Stimulated activated CD4-positive, alpha-beta T cell treated with anti-CD3 and anti-CD28 coated beads, TNF-alpha, amount 100 ng/mL, for 24 hours (primary cell): ENCODE data around the gene NPAS1.
A peak's percentile ranks its signal among the peaks of the same experiment; 100 is the strongest.

Experiments used
- DNase-seq, 3 experiments: peaks; one replicate each; pipeline ENCODE4 v3.0.0-alpha.2; 2020; ENCODE audit warnings: low read depth in 3 of 3

The NPAS1 gene

DNA sequence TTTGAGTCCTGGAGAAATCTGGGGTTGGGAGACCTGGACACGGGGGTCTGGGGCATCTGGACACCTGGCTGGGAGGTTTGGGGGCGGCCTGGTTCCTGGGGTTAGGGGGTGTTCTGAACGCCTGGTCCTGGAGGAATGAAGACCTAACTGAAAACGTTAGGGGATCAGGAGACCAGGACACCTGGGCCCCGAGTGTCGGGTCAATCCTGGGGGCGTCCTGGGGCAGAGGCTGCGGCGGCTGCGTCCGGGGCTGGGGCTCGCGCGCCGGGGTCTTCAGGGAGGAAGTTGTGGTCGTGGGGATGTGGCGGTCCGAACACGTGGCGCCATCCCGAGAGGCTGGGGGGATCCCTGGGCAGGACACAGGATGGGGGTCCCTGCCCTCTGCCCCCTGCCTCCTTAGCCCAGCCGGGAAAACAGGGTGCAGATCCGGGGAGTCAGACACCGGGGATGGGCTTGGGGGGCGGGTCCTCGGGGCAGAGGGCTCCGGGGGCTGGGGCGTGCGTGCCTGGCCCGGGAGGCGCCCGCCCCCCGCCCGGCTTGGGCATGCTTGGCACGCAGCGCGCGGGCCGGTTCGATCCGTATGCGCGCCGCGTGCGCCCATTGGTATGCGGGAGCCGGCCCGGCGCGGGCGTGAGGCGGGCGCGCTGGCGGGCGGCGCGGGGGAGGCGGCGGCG lies 632 bp downstream of the NPAS1 start:
- no peak for DNase-seq

DNA sequence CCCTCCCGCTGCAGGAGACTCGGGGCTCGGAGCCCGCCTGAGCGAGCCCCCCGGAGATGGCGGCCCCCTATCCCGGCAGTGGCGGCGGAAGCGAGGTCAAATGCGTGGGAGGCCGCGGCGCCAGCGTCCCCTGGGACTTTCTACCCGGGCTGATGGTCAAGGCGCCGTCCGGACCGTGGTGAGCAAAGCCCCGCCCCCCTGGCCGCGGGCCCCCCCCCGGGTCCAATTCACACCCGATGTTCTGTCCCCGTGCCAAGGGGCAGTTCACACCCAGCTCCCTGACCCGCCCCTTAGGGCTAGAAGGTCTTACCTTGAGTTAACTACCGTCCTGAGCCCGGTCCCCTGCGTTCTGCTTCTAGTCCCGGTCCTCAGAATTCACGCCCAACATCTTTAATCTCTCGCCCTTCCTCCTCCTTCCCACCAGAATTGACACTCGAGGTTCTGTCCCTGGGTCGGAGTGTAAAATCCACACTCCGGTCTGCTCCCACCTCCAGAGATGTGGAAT lies 1.4 kb downstream of the NPAS1 start:
- no peak for DNase-seq

DNA sequence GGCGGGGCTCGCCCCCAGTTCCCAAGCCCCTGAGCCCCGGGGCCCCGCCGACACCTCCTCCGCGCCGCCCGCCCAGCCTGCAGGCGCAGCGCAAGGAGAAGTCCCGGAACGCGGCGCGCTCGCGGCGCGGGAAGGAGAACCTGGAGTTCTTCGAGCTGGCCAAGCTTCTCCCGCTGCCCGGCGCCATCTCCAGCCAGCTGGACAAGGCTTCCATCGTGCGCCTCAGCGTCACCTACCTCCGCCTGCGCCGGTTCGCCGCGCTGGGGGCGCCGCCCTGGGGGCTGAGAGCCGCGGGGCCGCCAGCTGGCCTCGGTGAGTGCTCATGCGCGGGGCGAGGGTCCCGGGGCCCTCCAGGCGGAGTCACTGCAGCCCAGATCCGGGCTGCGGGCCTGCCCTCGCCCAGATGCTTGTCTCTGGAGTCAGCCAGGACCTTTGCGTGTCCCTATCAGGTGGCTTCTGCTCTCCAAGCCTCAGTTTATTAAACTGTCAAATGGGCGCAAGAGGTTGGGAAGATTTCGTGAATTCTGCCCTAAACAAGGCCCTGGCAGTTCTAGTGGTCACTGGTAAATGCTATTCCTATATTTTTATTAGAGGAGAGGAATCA lies 2.0 kb downstream of the NPAS1 start:
- no peak for DNase-seq

DNA sequence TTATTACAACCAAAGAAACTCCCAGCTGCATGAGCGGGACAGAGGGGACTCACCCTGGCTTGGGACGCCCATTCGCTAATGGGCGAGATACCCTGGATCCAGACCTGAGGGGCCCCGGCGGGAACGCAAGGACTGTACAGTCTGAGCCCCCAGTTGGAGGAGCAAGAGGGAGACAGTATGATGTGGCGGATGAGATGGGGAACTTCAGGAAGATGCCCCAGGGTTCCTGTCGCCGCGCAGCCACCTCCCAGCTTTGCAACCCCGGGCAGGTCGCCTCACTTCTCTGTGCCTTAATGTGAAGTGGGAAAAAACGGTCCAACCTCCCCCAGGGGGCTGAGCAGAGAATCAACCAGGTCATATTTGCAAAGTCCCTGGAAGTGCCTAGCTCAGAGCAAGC lies 2.5 kb downstream of the NPAS1 start:
- no peak for DNase-seq

DNA sequence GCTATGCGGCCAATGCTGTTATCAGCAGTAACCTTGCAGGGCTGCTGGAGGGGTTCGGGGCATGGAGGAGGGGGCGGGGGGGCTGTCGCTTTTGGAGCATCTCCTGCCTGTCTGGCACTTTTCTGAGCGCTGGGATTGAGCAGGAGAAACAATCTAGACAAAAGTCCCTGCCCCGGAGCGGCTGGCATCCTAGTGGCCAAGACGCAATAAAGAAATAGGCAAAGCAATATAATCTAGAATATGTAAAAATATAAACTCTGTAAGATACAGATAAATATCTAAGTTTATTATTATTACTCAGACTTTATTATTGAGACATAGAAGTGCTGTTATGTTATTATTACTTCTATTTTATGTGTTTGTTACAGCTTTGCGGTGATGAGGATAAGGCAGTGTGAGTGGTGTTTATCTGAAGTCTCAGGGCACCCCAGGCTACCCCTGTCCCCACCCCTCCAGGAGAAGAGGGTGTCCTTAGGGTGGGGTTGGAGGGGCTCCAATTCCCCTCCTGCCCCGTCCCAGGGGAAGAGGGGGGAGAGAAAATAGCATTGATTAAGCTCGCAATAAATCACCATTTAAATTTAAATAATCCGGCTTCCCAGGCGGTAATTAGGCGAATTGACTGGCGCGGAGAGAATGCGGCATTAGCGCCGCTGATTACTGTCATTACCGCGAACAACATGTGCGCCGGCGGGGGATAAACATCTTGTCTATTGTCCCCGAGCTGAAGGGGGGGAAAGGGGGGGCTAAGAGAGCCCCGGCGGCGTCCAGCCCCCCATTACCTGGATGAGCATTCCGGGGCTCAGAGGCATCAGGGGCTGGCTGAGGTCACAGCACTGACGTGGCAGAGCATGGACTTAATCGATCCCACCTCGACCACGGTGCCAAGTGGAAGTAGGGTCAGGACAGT lies 3.2 kb downstream of the NPAS1 start:
- no peak for DNase-seq

DNA sequence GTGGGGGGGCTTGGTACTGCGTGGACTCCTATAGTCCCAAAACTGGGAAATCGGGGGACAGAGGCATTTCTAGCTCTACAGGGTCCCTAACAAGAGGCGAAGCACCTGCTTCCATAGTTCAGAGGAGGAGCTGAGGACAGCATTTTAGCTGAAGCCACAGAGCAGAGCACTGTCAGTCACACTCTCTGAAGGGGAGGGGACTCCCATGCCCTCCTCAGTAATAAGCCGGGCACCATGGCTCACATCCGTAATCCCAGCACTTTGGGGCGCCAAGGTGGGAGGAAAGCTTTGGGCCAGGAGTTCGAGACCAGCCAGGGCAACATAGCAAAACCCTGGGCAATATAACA lies 3.8 kb downstream of the NPAS1 start:
- DNase-seq, result no peak

DNA sequence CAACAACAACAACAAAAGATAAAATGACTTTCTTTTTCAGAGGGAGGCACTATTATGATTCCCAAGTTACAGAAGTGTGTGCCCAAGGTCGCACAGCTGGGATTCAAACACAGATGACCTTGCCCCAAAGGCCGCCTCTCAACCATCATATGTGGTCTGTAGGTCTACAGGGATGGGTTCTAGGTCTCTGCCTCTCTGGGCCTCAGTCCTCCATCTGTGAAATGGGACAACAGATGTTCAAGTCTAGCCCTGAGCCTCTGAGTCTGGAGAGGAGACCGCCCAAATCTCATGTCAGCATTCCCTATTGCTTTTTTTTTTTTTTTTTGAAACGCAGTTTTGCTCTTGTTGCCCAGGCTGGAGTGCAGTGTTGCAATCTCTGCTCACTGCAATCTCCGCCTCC lies 4.9 kb downstream of the NPAS1 start:
- no peak for DNase-seq

DNA sequence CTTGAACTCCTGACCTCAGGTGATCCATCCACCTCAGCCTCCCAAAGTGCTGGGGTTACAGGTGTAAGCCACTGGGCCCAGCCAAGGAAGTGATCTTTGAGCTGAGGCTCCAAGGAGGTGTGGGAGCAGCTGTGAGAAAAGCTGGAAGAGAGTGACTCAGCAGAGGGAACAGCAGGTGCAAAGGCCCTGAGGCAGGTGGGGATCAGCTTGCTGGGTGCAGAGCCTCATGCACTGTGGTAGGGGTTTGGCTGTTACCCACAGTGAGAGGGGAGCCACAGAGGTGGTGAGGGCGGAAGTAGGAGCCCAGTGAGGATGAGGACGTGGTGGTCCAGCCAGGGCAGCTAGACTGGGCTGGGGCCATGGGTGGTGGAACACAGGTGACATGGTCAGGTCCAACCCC lies 6.5 kb downstream of the NPAS1 start:
- no peak for DNase-seq

DNA sequence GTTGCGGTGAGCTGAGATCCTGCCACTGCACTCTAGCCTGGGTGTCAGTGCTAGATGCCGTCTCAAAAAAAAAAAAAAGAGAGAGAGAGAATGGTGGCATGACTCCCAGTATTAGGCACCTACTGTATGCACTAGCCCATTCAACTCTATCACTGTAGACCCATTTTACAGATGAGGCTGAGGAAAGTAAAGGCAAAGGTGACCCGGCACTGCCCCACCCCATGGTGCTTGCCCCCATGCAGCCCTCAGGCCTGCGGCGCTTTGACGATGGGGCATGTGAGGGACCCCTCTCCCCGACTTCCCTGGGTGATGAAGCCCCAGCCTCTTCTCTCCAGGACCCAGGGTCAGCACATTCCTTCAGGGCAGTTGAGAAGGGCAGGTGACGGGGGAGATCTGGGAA lies 7.3 kb downstream of the NPAS1 start:
- no peak for DNase-seq

DNA sequence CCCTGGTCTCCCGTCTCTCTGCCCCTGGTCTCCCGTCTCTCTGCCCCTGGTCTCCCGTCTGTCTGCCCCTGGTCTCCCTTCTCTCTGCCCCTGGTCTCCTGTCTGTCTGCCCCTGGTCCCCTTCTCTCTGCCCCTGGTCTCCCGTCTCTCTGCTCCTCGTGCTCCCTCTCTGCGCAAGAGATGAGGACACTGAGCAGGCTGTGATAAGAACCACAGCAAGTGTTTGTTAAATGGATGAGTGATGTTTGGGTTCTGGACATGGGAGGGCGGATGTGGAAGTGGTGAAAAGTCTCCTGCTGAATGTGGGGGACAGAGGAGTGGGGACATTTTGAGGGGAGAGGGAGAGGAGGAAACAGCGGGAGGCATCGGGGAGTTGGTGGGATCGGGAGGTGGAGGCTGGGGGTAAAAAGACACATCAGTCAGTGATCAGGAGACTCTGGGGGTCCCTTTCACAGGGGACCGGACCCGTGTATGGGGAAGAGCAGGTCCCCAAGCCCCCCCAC lies 8.0 kb downstream of the NPAS1 start:
- no peak for DNase-seq

DNA sequence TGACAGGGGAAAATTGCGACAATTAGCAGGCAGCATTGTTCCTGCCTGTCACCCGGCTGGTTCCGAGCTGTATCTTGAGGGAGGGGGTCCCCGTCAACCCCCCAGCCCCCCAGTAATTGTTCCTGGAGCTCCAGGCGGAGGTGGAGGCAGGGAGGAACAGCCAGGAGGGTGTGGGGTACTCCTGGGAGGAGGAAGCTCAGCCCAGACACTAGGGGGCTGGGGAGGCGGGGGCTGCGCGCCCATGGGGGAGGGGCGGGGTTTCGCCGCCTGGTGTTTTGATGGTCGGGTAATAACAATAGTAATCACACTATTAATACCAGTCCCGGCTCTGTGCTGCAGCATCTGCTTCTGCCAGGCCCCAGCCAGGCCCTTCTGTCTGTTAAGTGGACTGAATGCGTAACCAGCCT lies 8.6 kb downstream of the NPAS1 start:
- DNase-seq, result no peak

DNA sequence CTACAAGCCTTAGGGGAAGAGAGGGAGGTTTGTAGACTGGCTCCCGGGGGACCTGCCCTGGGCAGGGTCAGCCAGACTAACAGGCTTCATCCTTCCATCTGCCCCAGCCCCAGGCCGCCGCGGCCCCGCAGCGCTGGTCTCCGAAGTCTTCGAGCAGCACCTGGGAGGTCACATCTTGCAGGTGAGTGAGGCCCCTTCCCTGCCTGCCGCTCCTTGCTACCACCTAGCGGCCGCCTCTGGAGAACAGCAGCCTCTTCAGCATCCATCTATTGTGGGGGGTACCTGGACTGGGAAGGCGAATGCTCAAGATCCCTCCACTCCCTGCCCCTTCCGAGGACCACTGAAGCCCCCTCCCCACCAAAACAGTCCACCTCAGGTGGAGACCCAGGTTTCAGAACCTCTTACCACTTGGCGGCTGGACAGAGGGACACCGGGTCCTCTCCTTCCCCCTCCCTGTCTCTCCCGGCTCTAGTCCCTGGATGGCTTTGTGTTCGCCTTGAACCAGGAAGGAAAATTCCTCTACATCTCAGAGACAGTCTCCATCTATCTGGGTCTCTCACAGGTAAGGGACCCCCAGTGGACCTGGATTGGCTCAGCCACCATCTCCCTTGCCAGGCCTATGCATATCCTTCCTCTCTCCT lies 12.7 kb downstream of the NPAS1 start:
- DNase-seq, result peak; percentile 37 to 59 (median 44)

DNA sequence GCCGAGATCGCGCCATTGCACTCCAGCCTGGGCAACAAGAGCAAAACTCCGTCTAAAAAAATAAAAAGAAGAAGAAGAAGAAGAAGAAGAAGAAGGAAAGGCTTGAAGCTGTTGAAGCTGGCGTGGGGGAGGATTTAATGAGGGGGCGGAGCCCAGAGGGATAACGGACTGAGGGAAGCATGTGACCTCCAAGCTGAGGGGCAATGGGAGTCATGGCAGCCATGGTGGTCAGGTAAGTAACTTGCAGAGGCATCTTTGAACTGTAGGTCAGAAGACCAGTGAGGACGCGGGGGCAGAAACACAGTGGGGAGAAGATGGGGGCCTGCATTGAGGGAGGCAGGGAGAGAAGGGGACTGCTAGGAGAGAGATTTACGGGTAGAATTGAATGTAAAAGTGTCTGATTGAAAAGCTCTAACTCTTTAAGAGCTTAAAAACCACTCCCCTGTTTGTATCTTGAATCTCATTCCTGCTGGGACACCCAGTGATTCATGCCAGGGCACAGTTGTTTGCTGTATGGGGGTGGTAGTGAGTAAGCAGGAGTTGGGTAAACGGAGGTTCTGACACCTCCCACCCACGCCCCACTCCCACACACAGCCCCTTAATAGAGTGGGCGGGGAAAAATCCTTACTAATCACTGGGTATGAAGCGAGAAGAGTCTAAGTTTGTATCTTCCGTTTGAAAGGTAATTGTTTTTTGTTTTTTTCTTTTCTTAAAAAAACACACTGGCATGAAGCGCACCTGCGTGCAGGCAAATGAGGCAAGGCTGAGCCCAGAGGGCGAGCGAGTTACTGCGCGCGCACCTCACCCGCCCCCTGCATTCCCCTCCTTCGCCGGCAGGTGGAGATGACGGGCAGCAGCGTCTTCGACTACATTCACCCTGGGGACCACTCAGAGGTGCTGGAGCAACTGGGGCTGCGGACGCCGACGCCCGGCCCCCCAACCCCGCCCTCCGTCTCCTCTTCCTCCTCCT lies 15.8 kb downstream of the NPAS1 start:
- DNase-seq, result peak; percentile 90 to 96 (median 91)

DNA sequence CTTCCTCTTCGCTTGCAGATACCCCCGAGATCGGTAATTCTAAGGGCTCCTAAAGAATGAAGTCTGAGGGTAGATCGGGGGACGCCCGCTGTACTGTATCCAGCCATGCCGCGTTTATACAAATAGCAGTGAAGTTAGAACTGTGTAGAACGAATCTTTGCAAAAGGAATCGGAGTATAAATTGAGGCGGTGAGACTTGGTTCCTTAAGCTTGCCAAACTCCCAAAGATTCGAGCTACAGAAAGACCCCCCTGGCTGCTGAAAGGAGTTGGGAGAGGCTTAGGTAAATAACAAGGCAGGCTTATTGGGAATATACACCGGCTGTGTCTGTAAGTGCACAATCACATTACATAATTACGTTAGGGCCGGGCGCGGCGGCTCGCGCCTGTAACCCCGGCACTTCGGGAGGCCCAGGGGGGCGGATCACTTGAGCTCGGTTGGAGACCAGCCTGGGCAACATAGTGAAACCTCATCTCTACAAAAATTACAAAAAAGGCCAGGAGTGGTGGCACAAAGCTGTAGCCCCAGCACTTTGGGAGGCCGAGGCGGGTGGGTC lies 16.5 kb downstream of the NPAS1 start:
- DNase-seq, result no peak

DNA sequence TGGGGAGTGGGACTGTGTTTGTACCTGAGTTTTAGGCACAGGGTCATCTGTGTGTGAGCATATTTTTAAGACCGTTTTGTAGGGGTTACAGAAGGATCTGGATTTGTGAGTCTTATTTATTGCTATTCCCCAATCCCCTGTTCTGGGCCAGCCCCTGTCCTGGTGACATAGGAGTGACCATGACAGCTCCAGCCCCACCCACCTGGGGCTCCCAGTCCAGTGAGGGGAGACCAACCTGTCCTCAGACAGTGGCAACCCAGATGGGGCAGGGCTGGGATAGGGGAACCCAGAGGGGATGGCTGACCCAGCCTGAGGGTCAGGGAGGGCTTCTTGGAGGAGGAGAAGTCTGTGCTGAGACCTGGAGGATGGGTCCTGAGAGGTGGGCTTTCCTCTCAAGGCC lies 18.1 kb downstream of the NPAS1 start:
- no peak for DNase-seq

DNA sequence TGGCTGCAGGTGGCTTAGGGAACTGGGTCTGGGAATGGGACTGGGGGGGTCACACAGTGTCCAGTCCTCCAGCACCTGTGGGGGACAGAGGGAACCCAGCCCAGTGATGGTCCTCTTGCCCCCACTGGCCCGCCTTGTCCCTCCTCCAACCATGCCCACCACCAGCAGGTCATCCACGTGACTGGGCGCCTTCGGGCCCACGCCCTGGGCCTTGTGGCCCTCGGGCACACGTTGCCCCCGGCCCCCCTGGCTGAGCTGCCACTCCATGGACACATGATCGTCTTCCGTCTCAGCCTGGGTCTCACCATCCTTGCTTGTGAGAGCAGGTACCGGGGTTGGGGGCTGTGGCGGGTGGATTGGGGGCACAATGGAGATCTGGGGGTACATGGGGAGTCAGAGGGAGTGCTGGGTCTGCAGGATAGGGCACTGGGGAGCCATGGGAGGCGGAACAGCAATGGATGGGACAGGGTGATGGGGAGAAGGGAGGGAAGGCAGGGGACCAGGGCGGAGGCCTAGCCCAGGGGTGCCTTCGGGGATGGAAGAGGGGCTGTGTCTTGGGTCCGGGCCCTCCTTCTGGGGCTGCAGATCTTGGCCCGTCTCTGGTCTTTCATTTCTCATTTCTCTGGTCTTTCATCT lies 19.7 kb downstream of the NPAS1 start:
- DNase-seq, result no peak

DNA sequence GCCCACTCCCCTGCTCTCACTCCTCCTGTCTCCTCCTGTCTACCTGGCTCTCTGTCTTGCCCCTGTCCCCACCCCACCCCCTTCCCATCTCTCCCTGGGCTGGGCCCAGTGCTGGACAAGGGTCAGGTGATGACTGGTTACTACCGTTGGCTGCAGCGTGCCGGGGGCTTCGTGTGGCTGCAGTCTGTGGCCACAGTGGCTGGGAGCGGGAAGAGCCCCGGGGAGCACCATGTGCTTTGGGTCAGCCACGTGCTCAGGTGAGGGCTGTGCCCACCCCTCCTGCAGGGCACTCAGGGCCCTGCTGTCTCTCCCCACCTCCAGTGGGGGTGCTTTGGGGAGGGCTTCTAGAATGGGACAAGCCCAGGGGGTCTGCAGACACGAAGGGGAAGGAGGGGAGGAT lies 21.2 kb downstream of the NPAS1 start:
- DNase-seq, result no peak

DNA sequence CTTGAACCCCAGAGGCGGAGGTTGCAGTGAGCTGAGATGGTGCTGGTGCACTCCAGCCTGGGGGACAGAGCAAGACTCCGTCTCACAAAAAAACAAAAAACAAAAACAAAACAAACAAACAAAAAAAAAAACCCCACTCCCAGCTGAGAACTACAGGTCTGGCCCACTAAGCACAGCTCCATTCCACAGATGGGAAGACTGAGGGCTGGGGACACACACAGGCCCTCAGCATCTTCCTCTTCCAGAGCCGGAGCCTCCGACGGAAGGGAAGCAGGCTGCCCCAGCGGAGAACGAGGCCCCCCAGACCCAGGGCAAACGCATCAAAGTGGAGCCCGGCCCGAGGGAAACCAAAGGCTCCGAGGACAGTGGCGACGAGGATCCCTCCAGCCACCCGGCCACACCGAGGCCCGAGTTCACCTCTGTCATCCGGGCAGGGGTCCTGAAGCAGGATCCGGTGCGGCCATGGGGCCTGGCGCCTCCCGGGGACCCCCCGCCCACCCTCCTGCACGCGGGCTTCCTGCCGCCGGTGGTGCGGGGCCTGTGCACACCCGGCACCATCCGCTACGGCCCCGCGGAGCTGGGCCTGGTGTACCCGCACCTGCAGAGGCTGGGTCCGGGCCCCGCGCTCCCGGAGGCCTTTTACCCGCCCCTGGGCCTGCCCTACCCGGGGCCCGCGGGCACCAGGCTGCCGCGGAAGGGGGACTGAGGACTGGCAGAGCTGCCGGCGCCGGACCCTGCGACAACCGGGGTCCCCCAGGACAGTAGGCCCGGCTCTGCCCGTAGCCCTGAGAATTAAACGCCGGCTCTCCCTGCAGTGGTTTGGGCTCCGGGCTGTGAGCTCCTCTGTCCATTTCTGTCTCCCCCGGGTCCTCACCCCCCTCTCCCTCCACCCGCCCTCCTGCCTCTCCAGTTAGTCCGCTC lies 25.6 kb downstream of the NPAS1 start:
- no peak for DNase-seq

DNA sequence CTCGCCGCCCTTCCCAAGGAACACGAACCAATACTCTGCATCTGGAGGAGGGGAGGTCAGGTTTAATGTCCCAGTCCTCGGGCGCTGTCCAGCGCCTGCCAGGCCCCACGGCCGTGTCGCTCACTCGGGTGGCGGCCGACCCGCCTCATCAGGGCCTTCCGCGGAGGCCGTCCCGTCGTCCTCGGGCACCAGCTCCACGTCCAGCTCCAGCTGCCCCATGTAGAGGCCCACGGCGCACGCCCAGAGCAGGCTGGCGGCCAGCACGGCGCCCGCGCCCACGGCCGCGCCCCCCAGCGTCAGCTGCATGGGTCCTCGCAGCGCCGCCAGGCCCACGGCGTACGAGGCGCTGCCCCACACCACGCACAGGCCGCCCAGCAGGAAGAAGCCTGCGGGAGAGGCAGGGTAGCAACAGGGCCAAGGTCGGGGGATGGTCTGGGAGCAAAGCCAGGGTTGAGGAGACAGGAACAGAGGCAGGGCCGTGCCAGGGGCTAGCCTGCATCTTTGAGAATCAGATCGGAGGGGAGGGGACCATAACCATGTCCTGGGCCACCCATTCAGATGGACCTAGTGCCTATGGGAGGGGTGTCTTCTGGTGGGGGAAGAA lies 26.3 kb downstream of the NPAS1 start:
- no peak for DNase-seq
